Activated naive CD8-positive, alpha-beta T cell treated with anti-CD3 and anti-CD28 coated beads, Interleukin-2, amount 50 U/mL, for 24 hours (primary cell): Measurements from ENCODE around the gene HRH3.

Experiments used
- ATAC-seq: fragments of 150-1000 bp; cut with Tn5 transposase; one replicate; pipeline ENCODE4 v1.10.0; 2021
- DNase-seq: peaks from one replicate; pipeline ENCODE4 v3.0.0; 2021
- H3K27ac Mint-ChIP-seq: one replicate; pipeline ENCODE4 v1.8.0; 2021; ENCODE audit warnings: mild to moderate bottlenecking, mixed read lengths
- H3K27me3 Mint-ChIP-seq: one replicate; pipeline ENCODE4 v1.8.0; 2021; ENCODE audit warnings: mixed read lengths
- H3K36me3 Mint-ChIP-seq: one replicate; pipeline ENCODE4 v1.8.0; 2021; ENCODE audit warnings: low read depth, mixed read lengths
- H3K4me1 Mint-ChIP-seq: one replicate; pipeline ENCODE4 v1.8.0; 2021; ENCODE audit warnings: mixed read lengths
- H3K4me3 Mint-ChIP-seq: one replicate; pipeline ENCODE4 v1.8.0; 2021; ENCODE audit warnings: mild to moderate bottlenecking, moderate library complexity, mixed read lengths
- H3K9me3 Mint-ChIP-seq: one replicate; pipeline ENCODE4 v1.8.0; 2021; ENCODE audit warnings: mixed read lengths

HRH3 gene

GRCh38 chr20:62253398-62253797 lies 33.3 kb upstream of the HRH3 start:
- Mint-ChIP-seq H3K36me3 (peaks cover 4% of the 10 kb centered on the region), H3K27me3 (no peaks in the 10 kb centered on the region), H3K4me1 (peaks cover 15% of the 10 kb centered on the region), H3K4me3 (no peak overlapping the region), H3K9me3 (no peaks in the 10 kb centered on the region), H3K27ac (no peak overlapping the region)
- ATAC-seq, result no peak
- no peak for DNase-seq

- Mint-ChIP-seq H3K27ac (no peak overlapping the region), H3K9me3 (no peaks in the 10 kb centered on the region), H3K4me1 (peaks cover 15% of the 10 kb centered on the region), H3K4me3 (no peak overlapping the region), H3K36me3 (peaks cover 4% of the 10 kb centered on the region), H3K27me3 (no peaks in the 10 kb centered on the region)
- no peak for DNase-seq
- ATAC-seq, result no peak
These were observed 32.4 kb upstream of the HRH3 start for GRCh38 chr20:62252342-62252966.

- H3K4me1 Mint-ChIP-seq, result peaks cover 19% of the 10 kb centered on the region
- no peak for DNase-seq
- H3K27ac Mint-ChIP-seq, result no peak overlapping the region
- no peaks in the 10 kb centered on the region for H3K9me3 Mint-ChIP-seq
- H3K4me3 Mint-ChIP-seq, result no peak overlapping the region
- no peak for ATAC-seq
- no peaks in the 10 kb centered on the region for H3K36me3 Mint-ChIP-seq
- no peaks in the 10 kb centered on the region for H3K27me3 Mint-ChIP-seq
These were observed 28.9 kb upstream of the HRH3 start for GRCh38 chr20:62248890-62249560.

- Mint-ChIP-seq H3K9me3 (no peaks in the 10 kb centered on the region), H3K27ac (no peak overlapping the region), H3K4me3 (no peak overlapping the region), H3K4me1 (peaks cover 17% of the 10 kb centered on the region), H3K27me3 (no peaks in the 10 kb centered on the region), H3K36me3 (peaks cover 2% of the 10 kb centered on the region)
- DNase-seq, result no peak
- no peak for ATAC-seq
These were observed 27.0 kb upstream of the HRH3 start for GRCh38 chr20:62246872-62247652.

GRCh38 chr20:62246431-62246830 lies 26.4 kb upstream of the HRH3 start:
- no peak overlapping the region for H3K4me3 Mint-ChIP-seq

GRCh38 chr20:62245911-62246280 lies 25.8 kb upstream of the HRH3 start:
- DNase-seq (no peak), ATAC-seq (no peak)
- H3K9me3 Mint-ChIP-seq, result no peaks in the 10 kb centered on the region
- no peak overlapping the region for H3K27ac Mint-ChIP-seq
- H3K27me3 Mint-ChIP-seq, result no peaks in the 10 kb centered on the region
- peaks cover 3% of the 10 kb centered on the region for H3K36me3 Mint-ChIP-seq
- peaks cover 24% of the 10 kb centered on the region for H3K4me1 Mint-ChIP-seq
- no peak overlapping the region for H3K4me3 Mint-ChIP-seq

More at GRCh38 chr20:62246431-62246830, 26.4 kb upstream of the HRH3 start:
- DNase-seq, result no peak
- no peak overlapping the region for H3K27ac Mint-ChIP-seq
- no peak for ATAC-seq
- peaks cover 21% of the 10 kb centered on the region for H3K4me1 Mint-ChIP-seq
- H3K27me3 Mint-ChIP-seq, result no peaks in the 10 kb centered on the region
- peaks cover 3% of the 10 kb centered on the region for H3K36me3 Mint-ChIP-seq
- no peaks in the 10 kb centered on the region for H3K9me3 Mint-ChIP-seq

GRCh38 chr20:62244644-62245108 lies 24.6 kb upstream of the HRH3 start:
- peaks cover 3% of the 10 kb centered on the region for H3K36me3 Mint-ChIP-seq
- H3K27me3 Mint-ChIP-seq, result no peaks in the 10 kb centered on the region
- no peak for ATAC-seq
- no peak overlapping the region for H3K27ac Mint-ChIP-seq
- no peak for DNase-seq
- no peaks in the 10 kb centered on the region for H3K9me3 Mint-ChIP-seq
- no peak overlapping the region for H3K4me3 Mint-ChIP-seq
- peaks cover 28% of the 10 kb centered on the region for H3K4me1 Mint-ChIP-seq

GRCh38 chr20:62243906-62244515 lies 23.9 kb upstream of the HRH3 start:
- Mint-ChIP-seq H3K4me1 (peaks cover 28% of the 10 kb centered on the region), H3K4me3 (no peak overlapping the region), H3K27me3 (no peaks in the 10 kb centered on the region), H3K9me3 (no peaks in the 10 kb centered on the region), H3K36me3 (peaks cover 3% of the 10 kb centered on the region), H3K27ac (no peak overlapping the region)
- DNase-seq (no peak), ATAC-seq (no peak)

- peaks cover 27% of the 10 kb centered on the region for H3K4me1 Mint-ChIP-seq
- DNase-seq (no peak), ATAC-seq (no peak)
- peaks cover 3% of the 10 kb centered on the region for H3K36me3 Mint-ChIP-seq
- H3K27ac Mint-ChIP-seq, result no peak overlapping the region
- no peaks in the 10 kb centered on the region for H3K27me3 Mint-ChIP-seq
- no peaks in the 10 kb centered on the region for H3K9me3 Mint-ChIP-seq
- H3K4me3 Mint-ChIP-seq, result no peak overlapping the region
These were observed 23.0 kb upstream of the HRH3 start for GRCh38 chr20:62243106-62243505.

- ATAC-seq (no peak), DNase-seq (no peak)
- peaks cover 3% of the 10 kb centered on the region for H3K36me3 Mint-ChIP-seq
- H3K27ac Mint-ChIP-seq, result no peak overlapping the region
- H3K4me1 Mint-ChIP-seq, result peaks cover 32% of the 10 kb centered on the region
- H3K27me3 Mint-ChIP-seq, result no peaks in the 10 kb centered on the region
- H3K9me3 Mint-ChIP-seq, result no peaks in the 10 kb centered on the region
- H3K4me3 Mint-ChIP-seq, result no peak overlapping the region
These were observed 22.1 kb upstream of the HRH3 start for GRCh38 chr20:62242176-62242575.

GRCh38 chr20:62241506-62241905 lies 21.4 kb upstream of the HRH3 start:
- Mint-ChIP-seq H3K27me3 (no peaks in the 10 kb centered on the region), H3K27ac (no peak overlapping the region), H3K9me3 (no peaks in the 10 kb centered on the region), H3K4me3 (no peak overlapping the region), H3K36me3 (peaks cover 3% of the 10 kb centered on the region), H3K4me1 (peaks cover 29% of the 10 kb centered on the region)
- no peak for DNase-seq
- no peak for ATAC-seq

GRCh38 chr20:62240020-62240685 lies 20.1 kb upstream of the HRH3 start:
- Mint-ChIP-seq H3K4me1 (peaks cover 29% of the 10 kb centered on the region), H3K27me3 (no peaks in the 10 kb centered on the region), H3K27ac (no peak overlapping the region), H3K36me3 (peaks cover 3% of the 10 kb centered on the region), H3K9me3 (no peaks in the 10 kb centered on the region), H3K4me3 (peak overlapping the region; percentile 81)
- ATAC-seq (no peak), DNase-seq (no peak)

- Mint-ChIP-seq H3K27me3 (no peaks in the 10 kb centered on the region), H3K36me3 (peaks cover 3% of the 10 kb centered on the region), H3K27ac (peak overlapping the region; percentile 64), H3K9me3 (no peaks in the 10 kb centered on the region), H3K4me1 (peaks cover 27% of the 10 kb centered on the region), H3K4me3 (peak overlapping the region; percentile 81)
- ATAC-seq, result no peak
- no peak for DNase-seq
These were observed 19.3 kb upstream of the HRH3 start for GRCh38 chr20:62239278-62239879.
